NCI-H446 treated with DMSO at 0.1 percent for 48 hours (cell line): ENCODE measurements around the gene NHS.
A peak's percentile ranks its signal among the peaks of the same experiment; 100 is the strongest.

Source experiments
- DNase-seq: peaks from one replicate; lab custom pipeline; 2025; lab: John Stamatoyannopoulos, UW

Gene NHS

GRCh38 chrX:17448188-17448587 lies 73.2 kb downstream of the NHS start:
- no peak for DNase-seq

DNA sequence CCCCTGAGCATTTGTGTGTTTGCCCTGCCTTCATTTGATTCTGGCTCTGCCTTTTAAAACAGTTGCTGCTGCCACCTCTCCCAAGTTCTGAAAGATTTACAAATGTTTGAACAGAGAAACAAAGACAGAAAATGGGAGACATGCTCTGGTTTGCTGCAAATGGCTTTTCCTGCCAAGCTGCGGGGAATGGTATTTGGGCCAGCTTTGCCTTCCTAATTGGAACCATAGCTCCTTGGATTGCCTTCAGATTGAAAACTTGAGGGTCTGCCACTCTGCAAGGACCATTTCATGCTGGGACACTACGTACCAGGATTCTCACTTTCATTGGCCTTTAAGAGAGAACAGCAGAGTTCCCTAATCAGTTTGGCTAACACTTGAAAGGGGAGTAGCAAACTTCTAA lies 74.9 kb downstream of the NHS start:
- DNase-seq = no peak

GRCh38 chrX:17453788-17454187 lies 78.8 kb downstream of the NHS start:
- no peak for DNase-seq

- DNase-seq = peak; percentile 84
These were observed 81.5 kb downstream of the NHS start for GRCh38 chrX:17456526-17456925.

DNA sequence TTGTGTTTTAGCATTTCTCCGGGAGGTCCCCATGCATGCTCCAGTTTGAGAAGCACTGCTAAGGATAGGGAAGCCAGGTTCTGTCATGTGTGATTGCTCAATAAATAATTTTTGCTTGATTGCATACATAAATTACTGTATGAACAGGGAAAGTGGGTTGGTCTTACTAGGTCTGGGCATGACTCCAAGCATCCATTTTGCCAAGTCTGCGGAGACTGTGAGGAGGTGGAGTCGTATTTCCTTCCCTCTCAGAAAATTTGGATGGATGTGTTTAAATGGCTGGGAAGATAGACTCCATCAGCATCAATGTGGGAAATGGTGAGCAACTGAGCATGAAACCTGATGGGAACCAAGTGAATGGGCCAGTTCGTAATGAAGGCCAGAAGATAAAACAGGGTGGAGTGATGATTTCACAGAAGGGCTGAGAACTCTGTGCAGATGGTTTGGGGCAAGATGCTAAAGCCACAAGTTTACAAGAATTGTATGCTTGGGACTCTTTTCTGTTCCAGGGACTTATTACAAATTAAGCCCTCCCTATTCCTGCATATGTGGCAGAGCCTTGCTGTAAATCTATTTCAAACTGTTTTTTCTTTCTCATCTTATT lies 84.1 kb downstream of the NHS start:
- peak; percentile 92 for DNase-seq

GRCh38 chrX:17459661-17460060 lies 84.7 kb downstream of the NHS start:
- DNase-seq = peak; percentile 64

GRCh38 chrX:17462881-17463280 lies 87.9 kb downstream of the NHS start:
- DNase-seq = no peak

DNA sequence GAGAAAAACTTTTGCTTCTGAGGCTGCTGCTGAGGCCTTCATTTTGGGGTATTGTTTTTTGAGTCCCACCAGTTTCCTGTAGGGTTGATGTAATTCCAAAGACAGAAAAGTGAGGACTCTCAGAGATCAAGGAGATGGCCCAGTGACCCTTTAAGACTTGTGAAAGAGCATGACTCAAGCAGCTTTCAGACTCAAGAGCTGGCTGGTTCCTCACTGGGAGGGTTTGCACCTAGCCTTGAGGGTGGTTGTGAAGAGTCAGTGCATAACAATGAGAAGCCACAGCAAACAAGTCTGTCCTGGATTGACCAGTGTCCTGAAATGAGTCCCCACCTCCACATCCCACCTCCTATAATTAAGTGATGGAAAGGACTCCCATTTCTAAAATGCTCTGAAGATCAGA lies 89.2 kb downstream of the NHS start:
- no peak for DNase-seq

DNA sequence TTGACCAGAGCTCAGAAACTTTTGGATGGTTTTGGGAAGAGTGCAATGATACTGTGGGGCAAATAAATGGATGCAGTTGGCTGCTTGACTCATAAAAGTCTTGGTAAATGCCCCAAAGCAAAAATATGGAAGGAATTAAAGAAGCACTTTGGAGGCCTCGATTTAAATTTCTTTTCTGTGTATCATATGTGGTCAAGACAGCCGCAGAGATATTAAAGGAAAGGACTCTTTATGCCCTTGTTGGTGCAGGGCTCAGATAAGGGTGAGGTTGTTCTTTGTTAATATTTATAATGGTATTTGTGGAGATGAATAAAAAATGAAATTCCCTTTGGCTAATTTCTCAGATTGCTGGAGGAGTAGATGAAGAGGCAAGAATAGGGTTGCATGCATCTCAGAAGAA lies 90.2 kb downstream of the NHS start:
- no peak for DNase-seq

- DNase-seq = no peak
These were observed 90.8 kb downstream of the NHS start for GRCh38 chrX:17465802-17466201.

DNA sequence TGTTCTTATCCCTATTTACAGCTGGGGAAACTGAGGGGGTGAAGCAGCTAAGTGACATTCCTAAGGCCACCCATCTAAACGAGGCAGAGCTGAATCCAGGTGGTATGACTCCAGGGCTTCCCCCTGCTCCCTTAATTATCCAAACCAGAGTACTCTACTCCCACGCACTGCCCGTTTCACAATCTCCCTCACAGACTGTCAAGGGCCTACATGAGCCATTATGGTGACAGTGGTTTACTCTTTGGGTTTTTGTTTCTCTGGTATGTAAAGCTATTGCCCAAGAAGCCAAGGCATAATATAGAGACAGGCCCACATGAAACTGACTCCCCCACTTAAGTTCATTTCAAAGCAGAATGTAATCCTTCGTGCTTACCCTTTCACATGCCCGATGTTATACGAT lies 95.1 kb downstream of the NHS start:
- DNase-seq = no peak

DNA sequence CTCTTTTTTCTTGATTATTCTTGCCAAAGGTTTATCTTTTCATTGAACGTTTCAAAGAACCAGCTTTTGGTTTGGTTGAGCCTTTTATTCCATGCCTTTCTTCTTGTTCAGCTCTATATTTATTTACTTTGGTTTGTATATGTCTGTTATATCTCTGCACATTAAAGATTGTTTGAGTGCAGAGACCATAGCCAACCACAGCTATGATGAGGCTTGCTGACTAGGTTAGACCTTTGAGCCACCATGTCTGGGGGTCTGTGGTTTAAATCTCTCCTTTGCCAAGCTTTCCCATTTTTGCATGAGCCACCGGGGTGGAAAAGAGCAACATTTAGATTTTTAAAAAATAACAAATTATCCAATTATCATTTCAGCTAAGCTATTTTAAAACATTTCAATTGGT lies 96.1 kb downstream of the NHS start:
- DNase-seq = no peak

DNA sequence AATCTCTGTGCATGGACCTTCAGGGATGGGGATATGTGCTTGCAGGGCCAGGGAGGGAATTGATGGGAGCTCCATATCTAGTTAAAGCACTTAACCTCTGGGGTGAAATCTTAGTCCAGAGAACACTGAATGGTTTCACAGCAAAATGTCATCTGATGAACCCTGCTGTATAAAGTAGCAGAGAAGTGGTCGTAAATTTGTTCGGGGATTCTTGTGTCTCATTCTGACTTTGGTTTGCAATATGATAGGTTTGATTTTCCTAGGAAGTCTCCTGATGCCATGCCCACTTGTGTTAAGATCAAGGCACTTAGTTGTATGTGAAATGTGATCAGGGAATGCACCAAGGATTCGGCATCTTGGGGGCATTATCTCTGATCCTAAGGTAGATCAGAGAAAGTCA lies 96.9 kb downstream of the NHS start:
- DNase-seq = no peak

DNA sequence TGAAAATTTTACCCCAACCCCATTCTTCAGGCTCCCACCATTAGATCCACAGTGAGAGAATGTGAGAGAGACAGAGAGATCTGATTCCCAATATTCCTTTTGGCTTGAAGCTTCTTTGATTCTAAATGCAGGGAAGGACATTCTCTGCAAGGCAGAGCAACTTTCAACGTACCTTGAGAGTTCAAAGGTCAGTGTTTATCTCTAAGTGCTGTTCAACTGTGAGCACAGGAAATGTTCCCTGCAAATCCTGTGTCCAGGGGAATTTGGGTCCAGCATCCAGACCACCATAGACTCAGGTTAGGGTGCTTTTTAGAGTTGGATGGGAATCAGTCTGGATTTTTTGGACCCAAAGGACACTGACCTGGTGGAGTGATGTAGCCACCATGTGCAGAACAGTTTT lies 97.4 kb downstream of the NHS start:
- no peak for DNase-seq

GRCh38 chrX:17473021-17473420 lies 98.0 kb downstream of the NHS start:
- DNase-seq = no peak

GRCh38 chrX:17474892-17475291 lies 99.9 kb downstream of the NHS start:
- no peak for DNase-seq

- no peak for DNase-seq
These were observed 100.6 kb downstream of the NHS start for GRCh38 chrX:17475449-17476217.

GRCh38 chrX:17476411-17476810 lies 101.4 kb downstream of the NHS start:
- DNase-seq = no peak

DNA sequence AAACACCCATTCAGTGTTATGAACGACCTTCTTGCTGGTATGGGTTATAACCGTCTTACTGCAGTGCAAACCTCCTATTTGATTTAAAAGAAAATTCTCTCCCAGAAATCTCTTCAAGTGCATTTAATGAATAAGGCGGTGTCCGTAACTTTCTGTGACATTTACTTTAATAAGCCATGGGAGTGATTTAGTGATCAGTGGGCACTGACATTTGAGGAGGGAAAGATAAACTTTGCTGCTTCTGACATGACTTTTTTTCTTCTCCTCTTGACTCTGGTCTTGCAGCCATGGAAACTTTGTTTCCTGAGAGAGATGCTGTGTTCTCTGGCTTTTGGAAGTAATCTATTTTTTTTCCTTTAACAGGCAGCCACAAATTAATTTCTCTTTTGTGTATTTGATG lies 106.1 kb downstream of the NHS start:
- no peak for DNase-seq

GRCh38 chrX:17484592-17484991 lies 109.6 kb downstream of the NHS start:
- DNase-seq = no peak

GRCh38 chrX:17485391-17485790 lies 110.4 kb downstream of the NHS start:
- no peak for DNase-seq

- no peak for DNase-seq
These were observed 113.0 kb downstream of the NHS start for GRCh38 chrX:17488036-17488435.

DNA sequence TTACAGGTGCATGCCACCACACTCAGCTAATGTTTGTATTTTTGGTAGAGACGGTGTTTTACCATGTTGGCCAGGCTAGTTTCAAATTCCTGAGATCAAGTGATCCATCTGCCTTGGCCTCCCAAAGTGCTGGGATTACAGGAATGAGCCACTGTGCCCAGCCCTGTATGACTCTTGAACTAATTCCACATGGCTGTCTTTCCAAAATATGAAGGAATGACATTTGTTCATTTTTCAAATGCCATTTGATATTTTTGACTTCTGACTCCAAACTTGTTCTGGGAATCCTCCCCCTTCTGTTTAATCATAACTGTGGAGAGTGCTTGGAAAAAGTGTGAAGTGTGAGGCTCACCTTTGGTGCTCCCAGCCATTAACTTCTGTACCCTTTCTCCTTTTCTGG lies 119.2 kb downstream of the NHS start:
- no peak for DNase-seq

GRCh38 chrX:17495052-17495451 lies 120.1 kb downstream of the NHS start:
- DNase-seq = no peak
